ENCODE results near the gene PCYOX1L.

PCYOX1L gene

GRCh38 chr5:149408252-149409099 lies 50.6 kb downstream of the PCYOX1L start:
- DNase-seq: no peak

GRCh38 chr5:149409268-149409948 lies 51.6 kb downstream of the PCYOX1L start:
- DNase-seq: no peak

- no peak for DNase-seq
Measured at GRCh38 chr5:149410071-149410470, 52.2 kb downstream of the PCYOX1L start.

- no peak for DNase-seq
Measured at GRCh38 chr5:149410721-149411432, 53.0 kb downstream of the PCYOX1L start.

- no peak for DNase-seq
Measured at GRCh38 chr5:149411738-149412519, 54.1 kb downstream of the PCYOX1L start.

GRCh38 chr5:149412783-149413476 lies 55.1 kb downstream of the PCYOX1L start:
- no peak for DNase-seq

- DNase-seq: no peak
Measured at GRCh38 chr5:149413477-149414210, 55.8 kb downstream of the PCYOX1L start.

- no peak for DNase-seq
Measured at GRCh38 chr5:149414405-149415065, 56.7 kb downstream of the PCYOX1L start.

GRCh38 chr5:149415066-149415967 lies 57.5 kb downstream of the PCYOX1L start:
- no peak for DNase-seq

GRCh38 chr5:149416987-149417710 lies 59.3 kb downstream of the PCYOX1L start:
- DNase-seq: no peak

GRCh38 chr5:149417711-149418368 lies 60.0 kb downstream of the PCYOX1L start:
- no peak for DNase-seq

GRCh38 chr5:149418910-149419531 lies 61.2 kb downstream of the PCYOX1L start:
- DNase-seq: no peak

Data from activated naive CD4-positive, alpha-beta T cell (primary cell).